A673 (cell line): Measurements from ENCODE around the gene TCP11L2.

Source experiments
- EZH2 ChIP-seq: fragments of 200-600 bp; sonication (generic); IDR thresholded peaks from 2 replicates; pipeline ENCODE4 v1.6.1; 2017; ENCODE audit warnings: borderline replicate concordance, low read depth, mild to moderate bottlenecking, mixed read lengths, antibody characterized with exemption, low read length; ENCODE audit not compliant: poor library complexity, severe bottlenecking
- TF ChIP-seq, protein P1 (sequence below): fragments of 300-800, 200-600 bp; sonication (generic); conservative IDR thresholded peaks from 2 replicates; pipeline ENCODE4 v1.5.1; 2017; ENCODE audit warnings: low read depth, mild to moderate bottlenecking, antibody characterized with exemption, low read length, moderate library complexity, mixed read lengths

DNA sequence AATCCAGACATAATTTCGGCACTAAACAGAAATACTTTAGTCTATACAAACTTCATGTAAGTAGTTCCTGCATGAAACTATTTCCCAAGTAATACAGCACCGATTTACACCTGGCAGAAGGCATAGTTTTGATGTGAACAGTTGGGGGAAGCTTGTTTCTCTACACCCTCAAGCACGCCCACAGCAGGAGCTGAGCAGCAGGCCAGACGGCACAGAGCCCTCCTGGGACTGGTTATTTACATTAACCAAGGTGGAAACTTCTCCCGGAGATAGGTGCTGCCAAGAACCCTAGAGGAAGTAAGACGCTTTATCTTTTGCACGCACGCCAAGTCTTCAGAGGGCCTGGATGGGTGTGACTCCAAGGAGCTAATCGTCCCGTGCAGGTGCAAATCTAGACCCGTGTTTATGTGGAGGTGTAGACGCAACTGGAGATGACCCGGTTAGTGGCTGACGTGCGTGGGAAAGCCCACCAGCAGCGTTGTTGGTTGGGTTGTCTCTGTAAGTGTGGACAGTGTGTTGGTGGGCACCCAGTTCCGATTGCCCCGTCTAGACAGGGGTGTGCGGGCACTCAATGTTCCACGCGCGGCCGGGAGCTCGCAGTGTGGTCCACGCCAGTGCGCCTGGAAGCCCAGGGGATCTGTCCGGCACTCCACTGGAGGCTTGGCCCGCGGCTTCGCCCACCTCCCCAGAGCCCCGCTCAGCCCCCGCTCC lies 767 bp upstream of the TCP11L2 start:
- TF ChIP-seq, protein P1, sequence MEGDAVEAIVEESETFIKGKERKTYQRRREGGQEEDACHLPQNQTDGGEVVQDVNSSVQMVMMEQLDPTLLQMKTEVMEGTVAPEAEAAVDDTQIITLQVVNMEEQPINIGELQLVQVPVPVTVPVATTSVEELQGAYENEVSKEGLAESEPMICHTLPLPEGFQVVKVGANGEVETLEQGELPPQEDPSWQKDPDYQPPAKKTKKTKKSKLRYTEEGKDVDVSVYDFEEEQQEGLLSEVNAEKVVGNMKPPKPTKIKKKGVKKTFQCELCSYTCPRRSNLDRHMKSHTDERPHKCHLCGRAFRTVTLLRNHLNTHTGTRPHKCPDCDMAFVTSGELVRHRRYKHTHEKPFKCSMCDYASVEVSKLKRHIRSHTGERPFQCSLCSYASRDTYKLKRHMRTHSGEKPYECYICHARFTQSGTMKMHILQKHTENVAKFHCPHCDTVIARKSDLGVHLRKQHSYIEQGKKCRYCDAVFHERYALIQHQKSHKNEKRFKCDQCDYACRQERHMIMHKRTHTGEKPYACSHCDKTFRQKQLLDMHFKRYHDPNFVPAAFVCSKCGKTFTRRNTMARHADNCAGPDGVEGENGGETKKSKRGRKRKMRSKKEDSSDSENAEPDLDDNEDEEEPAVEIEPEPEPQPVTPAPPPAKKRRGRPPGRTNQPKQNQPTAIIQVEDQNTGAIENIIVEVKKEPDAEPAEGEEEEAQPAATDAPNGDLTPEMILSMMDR, result no peak
- TF ChIP-seq EZH2, result no peak
